ENCODE results near the gene SPATA2L.

Gene SPATA2L

GRCh38 chr16:89653656-89654295 lies 47.7 kb downstream of the SPATA2L start:
- no peak for DNase-seq

- no peak for DNase-seq
These were observed 49.9 kb downstream of the SPATA2L start for GRCh38 chr16:89651584-89651983.

- DNase-seq: no peak
These were observed 54.6 kb downstream of the SPATA2L start for GRCh38 chr16:89646906-89647305.
